Stimulated activated naive CD8-positive, alpha-beta T cell treated with anti-CD3 and anti-CD28 coated beads, Interleukin-15, amount 100 ng/mL, for 72 hours (primary cell): ENCODE data around the gene COL23A1.

Experiments
- ATAC-seq: fragments of 150-1000 bp; cut with Tn5 transposase; 2 replicates; pipeline ENCODE4 v1.10.0; 2021; ENCODE audit warnings: mild to moderate bottlenecking, moderate library complexity
- DNase-seq, 2 donors: peaks; one replicate each; pipeline ENCODE4 v3.0.0; 2021 to 2022
- H3K27ac Mint-ChIP-seq, 2 donors: one replicate each; pipeline ENCODE4 v1.8.0; 2022; ENCODE audit warnings: mild to moderate bottlenecking in 2 of 2, mixed read lengths in 2 of 2, moderate library complexity in 2 of 2
- H3K27me3 Mint-ChIP-seq: one replicate; pipeline ENCODE4 v1.8.0; 2022; ENCODE audit warnings: mixed read lengths
- H3K4me1 Mint-ChIP-seq: one replicate; pipeline ENCODE4 v1.8.0; 2022; ENCODE audit warnings: mild to moderate bottlenecking, mixed read lengths
- H3K4me3 Mint-ChIP-seq, 2 donors: one replicate each; pipeline ENCODE4 v1.8.0; 2022; ENCODE audit warnings: mild to moderate bottlenecking in 2 of 2, mixed read lengths in 2 of 2, moderate library complexity in 1 of 2
- H3K9me3 Mint-ChIP-seq, 2 donors: one replicate each; pipeline ENCODE4 v1.8.0; 2022; ENCODE audit warnings: mixed read lengths in 2 of 2

Gene COL23A1

GRCh38 chr5:178473854-178474253 lies 116.3 kb downstream of the COL23A1 start:
- no peaks in the 10 kb centered on the region for H3K27me3 Mint-ChIP-seq

GRCh38 chr5:178472138-178472537 lies 118.1 kb downstream of the COL23A1 start:
- H3K27me3 Mint-ChIP-seq: no peaks in the 10 kb centered on the region
- peak overlapping the region in 1 of 2 donors; percentile 39 for H3K27ac Mint-ChIP-seq
- H3K4me3 Mint-ChIP-seq: no peak overlapping the region
- DNase-seq (no peak), ATAC-seq (no peak)
- no peaks in the 10 kb centered on the region for H3K9me3 Mint-ChIP-seq
- H3K4me1 Mint-ChIP-seq: peaks cover 11% of the 10 kb centered on the region

More at GRCh38 chr5:178473854-178474253, 116.3 kb downstream of the COL23A1 start:
- no peak for ATAC-seq
- H3K9me3 Mint-ChIP-seq: no peaks in the 10 kb centered on the region
- peaks cover 11% of the 10 kb centered on the region for H3K4me1 Mint-ChIP-seq
- no peak overlapping the region for H3K4me3 Mint-ChIP-seq
- H3K27ac Mint-ChIP-seq: peak overlapping the region in 1 of 2 donors; percentile 27
- DNase-seq: no peak

DNA sequence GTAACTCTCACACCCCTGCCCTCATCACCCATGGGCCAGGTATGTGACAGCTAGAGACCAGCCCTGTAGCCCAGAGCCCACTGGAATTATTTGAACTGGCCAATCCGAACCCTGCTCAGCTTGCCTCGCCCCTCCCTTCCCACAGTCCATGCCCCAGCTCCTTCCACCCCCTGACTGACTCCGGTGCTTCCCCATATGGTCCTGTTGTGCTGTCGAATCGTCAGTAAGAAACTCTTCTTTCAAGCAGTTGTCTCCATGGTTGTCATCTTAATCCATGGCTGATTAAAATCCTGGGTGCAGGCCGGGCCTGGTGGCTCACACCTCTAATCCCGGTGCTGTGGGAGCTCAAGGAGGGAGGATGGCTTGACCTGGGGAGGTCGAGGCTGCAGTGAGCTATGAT lies 118.5 kb downstream of the COL23A1 start:
- H3K9me3 Mint-ChIP-seq: no peaks in the 10 kb centered on the region
- DNase-seq (no peak), ATAC-seq (no peak)
- H3K27me3 Mint-ChIP-seq: no peaks in the 10 kb centered on the region
- no peak overlapping the region for H3K4me3 Mint-ChIP-seq
- peak overlapping the region in 1 of 2 donors; percentile 39 for H3K27ac Mint-ChIP-seq
- H3K4me1 Mint-ChIP-seq: peaks cover 11% of the 10 kb centered on the region

GRCh38 chr5:178470760-178471025 lies 119.5 kb downstream of the COL23A1 start:
- H3K27ac Mint-ChIP-seq: no peak overlapping the region

GRCh38 chr5:178469975-178470759 lies 120.0 kb downstream of the COL23A1 start:
- DNase-seq: no peak
- H3K27ac Mint-ChIP-seq: no peak overlapping the region
- no peaks in the 10 kb centered on the region for H3K27me3 Mint-ChIP-seq
- no peak overlapping the region for H3K4me3 Mint-ChIP-seq
- H3K4me1 Mint-ChIP-seq: peaks cover 11% of the 10 kb centered on the region
- no peaks in the 10 kb centered on the region for H3K9me3 Mint-ChIP-seq
- no peak for ATAC-seq

More at GRCh38 chr5:178470760-178471025, 119.5 kb downstream of the COL23A1 start:
- DNase-seq: no peak
- H3K4me1 Mint-ChIP-seq: peaks cover 11% of the 10 kb centered on the region
- no peak overlapping the region for H3K4me3 Mint-ChIP-seq
- H3K9me3 Mint-ChIP-seq: no peaks in the 10 kb centered on the region
- no peaks in the 10 kb centered on the region for H3K27me3 Mint-ChIP-seq
- no peak for ATAC-seq

DNA sequence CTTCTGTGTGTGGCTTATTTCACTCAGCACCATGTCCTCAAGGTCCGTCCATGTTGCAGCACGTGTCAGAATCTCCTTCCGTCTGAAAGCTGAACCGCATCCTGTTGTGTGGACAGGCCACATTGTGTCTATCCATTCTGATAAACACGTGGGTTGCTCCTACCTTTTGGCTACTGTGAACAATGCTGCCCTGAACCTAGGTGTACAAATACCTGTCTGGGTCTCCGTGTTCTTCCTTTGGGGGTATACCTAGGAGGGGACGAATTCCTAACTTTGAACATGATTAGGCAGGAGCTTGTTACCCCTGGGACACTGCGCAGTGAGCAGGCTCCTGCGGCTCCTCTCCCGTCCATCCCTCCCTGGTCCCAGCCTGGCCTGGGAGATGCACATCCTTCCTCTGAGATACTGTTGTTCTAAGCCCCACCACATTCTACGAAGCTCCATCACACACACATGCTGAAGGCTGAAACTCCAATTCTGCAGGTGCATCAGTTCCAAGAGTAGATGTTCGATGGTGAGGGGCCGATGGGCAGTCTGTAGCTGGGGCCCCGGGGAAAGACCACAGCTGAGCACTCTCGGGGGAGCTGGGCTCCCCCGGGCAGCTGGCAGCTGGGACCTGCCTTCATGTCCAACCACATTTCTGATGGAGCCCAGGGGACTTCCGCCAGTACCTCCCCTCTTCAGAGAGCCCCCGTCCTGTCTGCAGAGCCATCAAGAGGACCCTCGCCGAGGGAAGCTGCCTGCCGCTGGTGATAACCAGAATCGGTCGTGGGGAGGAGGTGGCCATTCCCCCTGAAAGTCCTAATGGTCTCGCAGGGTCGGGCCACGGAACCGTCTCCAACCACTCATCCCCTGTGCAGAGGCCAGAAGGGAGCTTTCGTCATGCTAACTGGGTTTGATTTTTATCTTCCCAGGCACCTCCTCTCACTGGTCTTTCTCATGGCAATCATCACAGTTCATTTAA lies 120.9 kb downstream of the COL23A1 start:
- H3K4me1 Mint-ChIP-seq: peaks cover 9% of the 10 kb centered on the region
- DNase-seq: no peak
- H3K27me3 Mint-ChIP-seq: no peaks in the 10 kb centered on the region
- H3K4me3 Mint-ChIP-seq: no peak overlapping the region
- no peaks in the 10 kb centered on the region for H3K9me3 Mint-ChIP-seq
- ATAC-seq: no peak
- peak overlapping the region in 1 of 2 donors; percentile 7 for H3K27ac Mint-ChIP-seq

- no peak overlapping the region for H3K4me3 Mint-ChIP-seq
- H3K27ac Mint-ChIP-seq: no peak overlapping the region
- H3K4me1 Mint-ChIP-seq: no peaks in the 10 kb centered on the region
- no peaks in the 10 kb centered on the region for H3K9me3 Mint-ChIP-seq
- DNase-seq (no peak), ATAC-seq (no peak)
- no peaks in the 10 kb centered on the region for H3K27me3 Mint-ChIP-seq
These were observed 122.0 kb downstream of the COL23A1 start for GRCh38 chr5:178468196-178468685.

- DNase-seq: no peak
These were observed 122.5 kb downstream of the COL23A1 start for GRCh38 chr5:178467568-178468195.

GRCh38 chr5:178467205-178467567 lies 123.0 kb downstream of the COL23A1 start:
- H3K27ac Mint-ChIP-seq: no peak overlapping the region
- no peaks in the 10 kb centered on the region for H3K27me3 Mint-ChIP-seq
- no peaks in the 10 kb centered on the region for H3K9me3 Mint-ChIP-seq
- ATAC-seq (no peak), DNase-seq (no peak)
- no peaks in the 10 kb centered on the region for H3K4me1 Mint-ChIP-seq
- no peak overlapping the region for H3K4me3 Mint-ChIP-seq

More at GRCh38 chr5:178467568-178468195, 122.5 kb downstream of the COL23A1 start:
- H3K27me3 Mint-ChIP-seq: no peaks in the 10 kb centered on the region
- no peak overlapping the region for H3K27ac Mint-ChIP-seq
- H3K4me3 Mint-ChIP-seq: no peak overlapping the region
- no peaks in the 10 kb centered on the region for H3K9me3 Mint-ChIP-seq
- ATAC-seq: no peak
- H3K4me1 Mint-ChIP-seq: no peaks in the 10 kb centered on the region

DNA sequence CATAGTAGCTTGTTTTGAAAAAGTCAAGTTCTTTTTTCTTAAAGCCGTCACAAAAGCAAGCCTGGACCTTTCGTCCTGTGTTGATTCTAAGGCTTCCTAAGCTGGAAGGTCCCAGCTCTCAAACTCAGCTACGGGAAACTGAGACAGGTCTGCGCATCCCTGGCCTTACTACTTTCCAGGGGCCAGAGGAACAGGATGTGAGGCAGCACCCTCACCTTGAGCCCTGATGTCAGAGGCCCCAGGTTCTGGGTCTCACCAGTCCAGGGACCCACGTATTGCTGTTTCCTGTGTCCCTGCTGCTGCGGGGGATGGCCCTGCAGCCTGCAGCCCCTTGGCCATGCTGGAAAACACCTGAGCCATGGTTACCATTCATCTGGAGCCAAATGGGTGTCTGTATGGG lies 123.9 kb downstream of the COL23A1 start:
- ATAC-seq: no peak
- Mint-ChIP-seq H3K9me3 (no peaks in the 10 kb centered on the region), H3K27me3 (no peaks in the 10 kb centered on the region), H3K4me1 (no peaks in the 10 kb centered on the region), H3K4me3 (no peak overlapping the region), H3K27ac (peak overlapping the region in 1 of 2 donors; percentile 6)
- no peak for DNase-seq

DNA sequence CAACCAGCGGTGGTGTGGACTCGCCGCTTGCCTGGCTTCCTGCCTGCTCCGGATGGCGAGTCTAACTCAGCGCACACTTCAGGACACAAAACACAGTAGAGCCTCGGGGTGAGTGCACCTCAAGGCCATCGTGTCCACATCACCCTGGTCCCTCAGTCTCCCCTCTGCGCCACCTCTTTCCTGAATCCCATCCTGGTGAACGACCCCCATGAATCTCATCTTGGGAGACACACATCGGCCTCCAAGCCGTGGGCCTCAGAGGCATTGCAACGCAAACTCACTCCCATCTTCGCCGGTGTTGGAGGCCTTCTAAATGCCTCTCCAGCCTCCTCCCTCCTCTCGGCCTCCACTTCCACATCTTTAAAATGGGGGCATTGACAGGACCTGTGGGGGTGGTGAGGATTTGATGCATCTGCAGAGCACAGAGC lies 124.3 kb downstream of the COL23A1 start:
- Mint-ChIP-seq H3K4me3 (no peak overlapping the region), H3K9me3 (no peaks in the 10 kb centered on the region), H3K27ac (peak overlapping the region in 1 of 2 donors; percentile 6), H3K27me3 (no peaks in the 10 kb centered on the region), H3K4me1 (no peaks in the 10 kb centered on the region)
- no peak for ATAC-seq
- no peak for DNase-seq

DNA sequence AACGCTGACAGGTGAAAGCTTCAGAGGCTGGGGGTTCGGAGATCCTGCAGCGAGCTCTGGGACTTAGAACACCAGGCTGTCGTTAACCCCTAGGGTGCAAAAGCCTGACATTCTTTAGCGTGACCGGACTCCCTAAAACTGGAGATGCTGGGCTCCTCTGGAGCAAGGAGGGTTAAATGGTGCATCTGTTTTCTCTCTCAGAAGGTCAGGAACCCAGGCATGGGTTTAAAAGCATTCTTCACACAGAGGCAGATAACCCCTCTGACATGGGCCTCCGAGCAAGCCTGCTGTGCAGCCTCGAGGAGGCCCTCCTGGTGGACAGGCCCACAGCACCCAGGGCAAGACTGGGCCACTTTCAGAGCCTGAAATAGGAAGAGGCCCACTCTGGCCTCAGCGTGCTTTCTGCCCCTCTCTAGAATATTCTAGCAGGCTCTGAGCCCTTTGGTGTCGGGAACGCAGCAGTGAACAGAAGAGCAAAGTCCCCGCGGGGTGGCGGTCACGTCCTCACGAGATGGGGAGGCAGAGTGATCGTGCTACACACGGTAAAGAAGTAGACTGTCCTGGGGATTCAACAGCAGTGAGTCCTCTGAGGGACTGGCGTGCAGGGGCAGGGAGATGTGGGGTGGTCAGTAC lies 124.8 kb downstream of the COL23A1 start:
- DNase-seq (no peak), ATAC-seq (no peak)
- Mint-ChIP-seq H3K27ac (peak overlapping the region in 1 of 2 donors; percentile 6), H3K4me3 (no peak overlapping the region), H3K9me3 (no peaks in the 10 kb centered on the region), H3K4me1 (no peaks in the 10 kb centered on the region), H3K27me3 (no peaks in the 10 kb centered on the region)

DNA sequence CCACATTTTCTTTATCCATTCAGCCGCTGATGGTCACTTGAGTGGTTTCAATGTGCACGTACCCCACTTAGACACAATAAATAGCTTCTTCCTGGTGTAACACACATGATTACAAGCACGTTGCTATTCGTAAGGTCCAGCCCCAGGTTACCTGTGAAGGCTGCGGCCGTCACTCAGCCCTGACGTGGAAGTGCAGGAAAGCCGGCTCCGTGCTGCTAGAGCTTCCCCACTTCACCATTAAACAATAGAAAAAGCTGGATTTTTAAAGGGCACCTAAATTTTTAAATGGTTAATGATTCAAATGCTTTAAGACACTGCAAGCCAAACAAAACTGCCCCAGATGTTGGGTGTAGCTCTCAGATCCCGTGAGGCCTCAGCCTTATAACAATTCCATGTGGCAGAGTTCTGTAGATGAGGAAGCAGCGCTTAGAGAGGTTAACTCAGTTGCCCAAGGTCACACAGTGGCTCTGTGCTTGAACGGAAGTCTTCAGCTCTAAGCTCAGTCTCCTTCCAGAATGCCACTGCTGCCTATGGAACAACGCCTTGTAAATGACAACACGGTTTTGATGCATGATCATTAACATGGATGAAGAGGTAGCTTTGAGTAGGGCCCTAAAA lies 125.7 kb downstream of the COL23A1 start:
- H3K27ac Mint-ChIP-seq: no peak overlapping the region
- no peaks in the 10 kb centered on the region for H3K27me3 Mint-ChIP-seq
- H3K4me1 Mint-ChIP-seq: no peaks in the 10 kb centered on the region
- ATAC-seq (no peak), DNase-seq (no peak)
- H3K9me3 Mint-ChIP-seq: no peaks in the 10 kb centered on the region
- H3K4me3 Mint-ChIP-seq: no peak overlapping the region

- no peak for ATAC-seq
- H3K27ac Mint-ChIP-seq: no peak overlapping the region
- H3K4me1 Mint-ChIP-seq: no peaks in the 10 kb centered on the region
- no peak for DNase-seq
- no peaks in the 10 kb centered on the region for H3K27me3 Mint-ChIP-seq
- H3K4me3 Mint-ChIP-seq: no peak overlapping the region
- no peaks in the 10 kb centered on the region for H3K9me3 Mint-ChIP-seq
These were observed 126.7 kb downstream of the COL23A1 start for GRCh38 chr5:178463321-178464155.
